Upper lobe of right lung (tissue), 1 donor: ENCODE data around the gene PUSL1. TPM values are rescaled to one million over a fixed set of nuclear protein-coding genes. Genes with fewer than 3 reads are reported as not detected.

Experiments
- ATAC-seq: fragments of 200-7000 bp; cut with Tn5 transposase; one replicate; pipeline ENCODE4 v1.9.1; 2020; ENCODE audit warnings: mild to moderate bottlenecking, moderate library complexity
- DNase-seq: peaks from one replicate; pipeline ENCODE4 v3.0.0-alpha.2; 2020
- H3K27ac ChIP-seq: fragments of 200-600 bp; one replicate; pipeline ENCODE4 v1.8.0; 2022
- H3K27me3 ChIP-seq: fragments of 200-600 bp; one replicate; pipeline ENCODE4 v1.8.0; 2022; ENCODE audit warnings: mild to moderate bottlenecking
- H3K36me3 ChIP-seq: fragments of 200-600 bp; one replicate; pipeline ENCODE4 v1.8.0; 2022
- H3K4me1 ChIP-seq: fragments of 200-600 bp; one replicate; pipeline ENCODE4 v1.8.0; 2022
- H3K4me3 ChIP-seq: fragments of 200-600 bp; one replicate; pipeline ENCODE4 v1.8.0; 2022; ENCODE audit warnings: mild to moderate bottlenecking
- H3K9me3 ChIP-seq: fragments of 200-600 bp; one replicate; pipeline ENCODE4 v1.8.0; 2022
- intact Hi-C: fragments of 100-400 bp; cut with DNase I; formaldehyde crosslinking; loops from one replicate; pipeline ENCODE4 v1.11.0; 2022
- total RNA-seq: library from RNA; stranded (reverse); fragmentation: NEBNext Ultra II Directional; extraction: Animal tissue kit (Norgen Biotek cat#: 25700); gene quantifications from one replicate; pipeline ENCODE4 v1.2.1, GENCODE V29; 2021
- TF ChIP-seq, protein P1 (sequence below): fragments of 200-600 bp; IDR thresholded peaks from one replicate; pipeline ENCODE4 v1.8.0; 2022; ENCODE audit warnings: antibody characterized with exemption
- donor health status: DM: no; HTN: yes; CAD: no; lungs with severe emphysema.

Gene PUSL1
- total RNA-seq, 1 donor from 2014 or later, result 14.2 TPM

DNA sequence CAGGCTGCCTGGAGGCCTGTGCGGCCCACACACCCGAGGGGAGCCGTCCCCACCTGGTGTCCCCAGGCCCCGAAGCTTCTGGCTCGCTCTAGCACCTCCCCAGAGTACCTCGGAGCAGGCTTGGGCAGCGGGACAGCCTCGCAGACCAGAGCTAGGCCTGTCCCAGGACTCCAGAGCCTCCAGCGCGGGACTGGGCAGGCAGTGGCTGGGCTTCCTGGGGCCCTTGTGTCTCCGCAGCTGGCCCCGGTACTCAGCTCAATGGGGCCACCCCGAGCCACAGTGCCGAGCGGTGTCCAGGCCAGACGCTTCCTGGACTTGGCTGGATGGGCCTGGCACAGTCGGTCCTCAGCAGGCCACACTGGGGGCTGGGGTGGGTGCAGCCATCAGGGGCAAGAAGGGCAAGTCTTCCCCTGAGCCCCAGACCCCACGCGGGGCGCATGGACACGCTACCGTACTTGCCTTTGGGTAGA lies 23.3 kb upstream of the PUSL1 start:
- DNase-seq (no peak), ATAC-seq (no peak)
- TF ChIP-seq, protein P1, sequence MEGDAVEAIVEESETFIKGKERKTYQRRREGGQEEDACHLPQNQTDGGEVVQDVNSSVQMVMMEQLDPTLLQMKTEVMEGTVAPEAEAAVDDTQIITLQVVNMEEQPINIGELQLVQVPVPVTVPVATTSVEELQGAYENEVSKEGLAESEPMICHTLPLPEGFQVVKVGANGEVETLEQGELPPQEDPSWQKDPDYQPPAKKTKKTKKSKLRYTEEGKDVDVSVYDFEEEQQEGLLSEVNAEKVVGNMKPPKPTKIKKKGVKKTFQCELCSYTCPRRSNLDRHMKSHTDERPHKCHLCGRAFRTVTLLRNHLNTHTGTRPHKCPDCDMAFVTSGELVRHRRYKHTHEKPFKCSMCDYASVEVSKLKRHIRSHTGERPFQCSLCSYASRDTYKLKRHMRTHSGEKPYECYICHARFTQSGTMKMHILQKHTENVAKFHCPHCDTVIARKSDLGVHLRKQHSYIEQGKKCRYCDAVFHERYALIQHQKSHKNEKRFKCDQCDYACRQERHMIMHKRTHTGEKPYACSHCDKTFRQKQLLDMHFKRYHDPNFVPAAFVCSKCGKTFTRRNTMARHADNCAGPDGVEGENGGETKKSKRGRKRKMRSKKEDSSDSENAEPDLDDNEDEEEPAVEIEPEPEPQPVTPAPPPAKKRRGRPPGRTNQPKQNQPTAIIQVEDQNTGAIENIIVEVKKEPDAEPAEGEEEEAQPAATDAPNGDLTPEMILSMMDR, result no peak
- intact Hi-C loops, result loop anchor here (10.0 kb wide), 1 partner anchor 160 kb away; no protein-coding TSS in a partner anchor
- no peaks in the 10 kb centered on the region for H3K36me3 ChIP-seq
- no peaks in the 10 kb centered on the region for H3K9me3 ChIP-seq
- no peak overlapping the region for H3K4me3 ChIP-seq
- H3K27ac ChIP-seq, result no peak overlapping the region
- no peaks in the 10 kb centered on the region for H3K4me1 ChIP-seq
- H3K27me3 ChIP-seq, result peaks cover 14% of the 10 kb centered on the region

DNA sequence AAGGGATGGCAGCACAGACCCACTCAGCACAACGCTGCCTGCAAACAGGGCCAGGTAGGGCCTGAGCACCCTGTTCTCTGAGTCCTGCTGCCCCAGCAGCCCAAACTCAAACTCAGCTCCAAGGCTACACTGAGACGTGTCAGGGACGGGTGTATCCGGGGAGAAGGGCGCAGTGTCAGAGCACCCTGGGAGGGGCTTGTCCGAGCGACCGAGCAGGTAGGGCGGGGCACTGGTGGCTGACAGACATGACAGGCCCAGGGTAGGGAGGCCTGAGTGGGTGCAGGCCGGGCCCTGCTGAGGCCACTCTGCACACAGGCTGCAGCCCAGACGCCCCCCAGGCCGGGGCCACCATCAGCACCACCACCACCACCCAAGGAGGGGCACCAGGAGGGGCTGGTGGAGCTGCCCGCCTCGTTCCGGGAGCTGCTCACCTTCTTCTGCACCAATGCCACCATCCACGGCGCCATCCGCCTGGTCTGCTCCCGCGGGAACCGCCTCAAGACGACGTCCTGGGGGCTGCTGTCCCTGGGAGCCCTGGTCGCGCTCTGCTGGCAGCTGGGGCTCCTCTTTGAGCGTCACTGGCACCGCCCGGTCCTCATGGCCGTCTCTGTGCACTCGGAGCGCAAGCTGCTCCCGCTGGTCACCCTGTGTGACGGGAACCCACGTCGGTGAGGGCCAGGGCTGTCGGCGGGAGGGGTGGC lies 22.6 kb upstream of the PUSL1 start:
- TF ChIP-seq, protein P1, result no peak
- no peak overlapping the region for H3K4me3 ChIP-seq
- no peak overlapping the region for H3K27ac ChIP-seq
- no peaks in the 10 kb centered on the region for H3K9me3 ChIP-seq
- no peaks in the 10 kb centered on the region for H3K36me3 ChIP-seq
- peaks cover 14% of the 10 kb centered on the region for H3K27me3 ChIP-seq
- DNase-seq, result no peak
- no peak for ATAC-seq
- no peaks in the 10 kb centered on the region for H3K4me1 ChIP-seq
- intact Hi-C loops, result loop anchor here (10.0 kb wide), 1 partner anchor 161 kb away; no protein-coding TSS in a partner anchor

DNA sequence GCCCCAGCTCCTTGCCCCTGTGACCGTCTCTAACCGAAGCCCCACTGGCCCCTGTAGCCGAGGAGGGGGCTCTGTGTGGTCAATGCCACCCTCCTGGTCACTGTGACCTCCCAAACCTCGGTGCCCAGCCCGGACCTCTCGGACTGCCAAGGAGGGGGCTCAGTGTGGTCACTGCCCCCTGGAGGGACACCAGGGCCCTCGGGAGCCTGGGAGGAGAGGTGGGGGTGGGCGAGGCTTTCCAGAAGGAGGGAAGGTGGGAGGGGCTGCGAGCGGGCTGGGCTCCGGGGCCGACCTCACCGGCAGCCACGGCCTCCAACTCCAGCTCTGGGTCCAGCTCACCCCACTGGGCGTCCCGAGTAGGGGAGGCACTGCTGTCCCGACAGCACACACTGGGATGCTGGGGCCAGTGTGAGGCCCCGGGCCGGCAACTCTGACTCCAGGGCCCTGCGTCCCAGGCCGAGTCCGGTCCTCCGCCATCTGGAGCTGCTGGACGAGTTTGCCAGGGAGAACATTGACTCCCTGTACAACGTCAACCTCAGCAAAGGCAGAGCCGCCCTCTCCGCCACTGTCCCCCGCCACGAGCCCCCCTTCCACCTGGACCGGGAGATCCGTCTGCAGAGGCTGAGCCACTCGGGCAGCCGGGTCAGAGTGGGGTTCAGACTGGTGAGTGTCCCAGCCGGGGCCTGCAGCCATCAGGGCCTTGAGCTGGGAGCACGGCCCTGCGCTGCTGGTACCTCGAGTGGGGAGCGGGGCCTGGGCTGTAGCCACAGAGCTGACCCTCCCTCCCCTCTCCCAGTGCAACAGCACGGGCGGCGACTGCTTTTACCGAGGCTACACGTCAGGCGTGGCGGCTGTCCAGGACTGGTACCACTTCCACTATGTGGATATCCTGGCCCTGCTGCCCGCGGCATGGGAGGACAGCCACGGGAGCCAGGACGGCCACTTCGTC lies 21.8 kb upstream of the PUSL1 start:
- H3K9me3 ChIP-seq, result no peaks in the 10 kb centered on the region
- no peak for ATAC-seq
- no peak overlapping the region for H3K27ac ChIP-seq
- intact Hi-C loops, result loop anchor here (10.0 kb wide), 1 partner anchor 162 kb away; no protein-coding TSS in a partner anchor
- DNase-seq, result peak; percentile 66
- H3K27me3 ChIP-seq, result peaks cover 14% of the 10 kb centered on the region
- no peak overlapping the region for H3K4me3 ChIP-seq
- no peaks in the 10 kb centered on the region for H3K36me3 ChIP-seq
- H3K4me1 ChIP-seq, result no peaks in the 10 kb centered on the region
- TF ChIP-seq, protein P1, result no peak

DNA sequence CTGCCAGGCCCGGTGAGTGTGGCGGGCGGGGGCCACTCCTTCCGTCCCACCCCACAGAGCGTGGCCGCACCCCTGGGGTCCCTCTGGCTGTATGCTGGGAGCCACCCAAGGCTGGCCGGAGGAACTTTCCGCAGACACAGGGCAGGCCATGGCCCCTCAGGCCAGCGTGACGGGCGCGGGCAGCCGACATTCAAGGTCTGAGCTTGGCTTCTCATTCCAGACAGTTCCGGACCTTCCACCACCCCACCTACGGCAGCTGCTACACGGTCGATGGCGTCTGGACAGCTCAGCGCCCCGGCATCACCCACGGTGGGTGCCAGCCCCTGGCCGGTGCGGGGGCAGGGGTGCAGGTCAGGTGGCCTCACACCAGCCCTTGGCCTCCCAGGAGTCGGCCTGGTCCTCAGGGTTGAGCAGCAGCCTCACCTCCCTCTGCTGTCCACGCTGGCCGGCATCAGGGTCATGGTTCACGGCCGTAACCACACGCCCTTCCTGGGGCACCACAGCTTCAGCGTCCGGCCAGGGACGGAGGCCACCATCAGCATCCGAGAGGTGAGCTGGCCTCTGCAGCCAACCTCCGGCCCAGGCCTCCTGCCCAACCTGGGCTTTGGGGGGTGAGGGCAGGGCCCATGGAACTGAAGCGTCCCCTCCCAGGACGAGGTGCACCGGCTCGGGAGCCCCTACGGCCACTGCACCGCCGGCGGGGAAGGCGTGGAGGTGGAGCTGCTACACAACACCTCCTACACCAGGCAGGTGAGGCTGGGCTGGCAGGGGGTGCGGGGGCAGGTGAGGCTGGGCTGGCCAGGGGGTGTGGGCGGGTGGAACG lies 20.9 kb upstream of the PUSL1 start:
- Histone ChIP-seq H3K36me3 (no peaks in the 10 kb centered on the region), H3K27ac (no peak overlapping the region), H3K27me3 (peaks cover 14% of the 10 kb centered on the region), H3K4me1 (no peaks in the 10 kb centered on the region), H3K9me3 (no peaks in the 10 kb centered on the region), H3K4me3 (no peak overlapping the region)
- TF ChIP-seq, protein P1, result no peak
- intact Hi-C loops, result loop anchor here (10.0 kb wide), 1 partner anchor 163 kb away; no protein-coding TSS in a partner anchor
- DNase-seq (no peak), ATAC-seq (no peak)

DNA sequence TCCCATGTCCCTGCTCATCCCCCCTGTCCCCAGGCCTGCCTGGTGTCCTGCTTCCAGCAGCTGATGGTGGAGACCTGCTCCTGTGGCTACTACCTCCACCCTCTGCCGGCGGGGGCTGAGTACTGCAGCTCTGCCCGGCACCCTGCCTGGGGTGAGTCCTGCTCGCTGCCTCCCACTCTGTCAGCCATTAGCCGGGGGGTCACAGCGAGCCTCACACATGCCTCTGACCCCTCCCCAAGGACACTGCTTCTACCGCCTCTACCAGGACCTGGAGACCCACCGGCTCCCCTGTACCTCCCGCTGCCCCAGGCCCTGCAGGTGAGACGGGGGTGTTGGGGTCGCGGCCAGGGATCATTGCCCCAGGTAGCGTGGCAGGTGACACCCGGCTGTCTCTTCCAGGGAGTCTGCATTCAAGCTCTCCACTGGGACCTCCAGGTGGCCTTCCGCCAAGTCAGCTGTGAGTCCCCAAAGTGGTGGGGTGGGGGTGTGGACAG lies 18.1 kb upstream of the PUSL1 start:
- Histone ChIP-seq H3K4me3 (no peak overlapping the region), H3K27me3 (peaks cover 14% of the 10 kb centered on the region), H3K4me1 (no peaks in the 10 kb centered on the region), H3K36me3 (no peaks in the 10 kb centered on the region), H3K27ac (no peak overlapping the region), H3K9me3 (no peaks in the 10 kb centered on the region)
- TF ChIP-seq, protein P1, result peak; percentile 59
- peak; percentile 83 for DNase-seq
- ATAC-seq, result peak; percentile 63
- intact Hi-C loops, result no loop called here
